Ammon's horn (tissue), 1 donor: ENCODE data around the gene SSR4.
"Not testable (repeated sequence)": the region's sequence is repeated elsewhere in the genome, so short reads cannot be mapped to it uniquely, and the experiment has no call there.

Experiments
- DNase-seq: peaks from one replicate; pipeline ENCODE4 v3.0.0-alpha.2; 2016; ENCODE audit warnings: low spot score

Gene SSR4

DNA sequence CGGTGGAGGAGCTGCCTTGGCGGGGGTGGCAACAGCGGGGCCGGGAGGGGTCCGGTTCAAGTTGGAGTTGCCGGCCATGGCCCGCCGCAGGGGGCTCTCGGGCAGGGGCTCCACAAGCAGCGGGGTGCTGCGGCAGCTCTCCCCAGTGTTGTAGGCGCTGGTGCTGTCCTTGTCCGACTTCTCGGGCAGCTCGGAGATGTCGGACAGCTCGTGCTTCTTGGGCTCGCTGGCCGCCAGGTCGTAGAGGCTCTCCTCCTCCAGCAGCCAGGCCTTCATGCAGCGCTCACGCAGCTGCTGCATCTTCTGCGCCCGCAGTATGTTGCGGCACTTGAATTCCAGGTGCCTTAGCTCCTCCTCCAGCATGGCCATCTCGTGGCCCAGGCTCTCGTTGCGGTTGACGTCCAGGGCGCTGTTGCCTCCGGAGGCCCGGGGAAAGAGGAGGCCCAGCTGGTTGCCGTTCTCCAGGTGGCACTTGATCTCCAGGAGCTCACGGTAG is 9.7 kb downstream of the SSR4 start:
- no peak for DNase-seq

DNA sequence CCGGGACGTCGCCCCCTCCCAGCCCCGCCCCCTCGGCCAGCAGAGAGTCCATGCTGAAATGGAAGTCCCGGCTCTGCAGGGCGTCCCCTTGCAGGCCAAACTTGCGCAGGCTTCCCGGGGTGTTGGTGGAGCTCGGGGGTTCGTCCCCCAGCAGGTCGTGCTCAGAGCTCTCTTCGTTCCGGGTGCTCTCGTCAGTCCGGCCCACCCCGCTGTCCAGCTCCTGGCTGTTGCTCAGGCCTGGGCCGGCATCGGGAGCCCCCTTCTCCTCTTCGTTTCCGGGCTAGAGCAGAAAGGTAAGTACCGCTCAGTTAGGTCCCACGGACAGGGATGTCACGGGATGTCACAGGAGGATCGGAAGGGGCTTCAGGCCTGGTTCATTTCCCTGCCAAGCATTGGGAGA is 10.2 kb downstream of the SSR4 start:
- DNase-seq, result no peak

DNA sequence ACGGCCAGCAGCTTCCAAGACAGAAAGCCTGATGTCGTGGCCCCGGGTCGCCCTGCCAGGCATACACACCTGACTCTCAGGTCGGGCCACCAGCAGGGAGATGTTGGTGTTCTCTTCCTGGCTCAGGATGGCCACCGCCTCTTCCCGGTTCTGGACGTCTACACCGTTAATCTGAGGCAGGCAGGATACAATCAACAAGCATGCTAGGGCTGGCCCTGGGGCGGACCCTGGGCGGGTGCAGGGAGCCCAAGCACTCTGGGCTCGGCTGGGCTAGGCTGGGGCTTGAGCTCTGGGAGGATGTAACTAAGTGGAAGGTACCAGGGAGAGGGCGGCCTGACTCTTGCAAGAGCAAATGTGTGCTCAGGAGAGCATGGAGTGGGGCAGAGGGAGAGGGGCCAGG is 11.0 kb downstream of the SSR4 start:
- DNase-seq, result no peak

DNA sequence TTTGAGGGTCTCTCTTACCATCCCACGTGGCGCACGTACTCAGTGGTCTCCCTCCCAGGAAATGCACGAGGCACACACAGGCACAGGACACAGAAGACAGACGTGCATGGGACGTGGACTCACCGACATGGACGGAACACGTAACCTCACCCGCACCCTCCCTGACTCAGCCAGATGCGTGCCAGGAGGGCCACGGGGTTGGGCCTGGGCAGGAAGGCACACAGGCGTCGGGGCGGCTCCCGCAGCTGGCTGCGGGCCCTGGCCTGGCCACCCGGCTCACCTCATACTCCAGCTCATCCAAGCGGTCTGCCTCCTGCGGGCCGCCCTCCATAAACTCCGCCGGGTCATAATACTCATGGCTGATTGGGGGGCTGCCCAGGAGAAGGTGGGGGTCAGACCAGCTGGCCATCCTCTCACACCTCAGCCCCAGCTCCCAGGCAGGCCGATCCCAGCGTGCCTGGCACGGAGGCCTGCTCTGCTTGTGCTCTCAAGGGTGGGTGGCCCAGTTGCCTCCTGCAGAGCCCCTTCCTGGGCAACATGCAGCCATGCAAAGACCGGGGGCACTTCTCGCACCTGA is 12.6 kb downstream of the SSR4 start:
- no peak for DNase-seq

DNA sequence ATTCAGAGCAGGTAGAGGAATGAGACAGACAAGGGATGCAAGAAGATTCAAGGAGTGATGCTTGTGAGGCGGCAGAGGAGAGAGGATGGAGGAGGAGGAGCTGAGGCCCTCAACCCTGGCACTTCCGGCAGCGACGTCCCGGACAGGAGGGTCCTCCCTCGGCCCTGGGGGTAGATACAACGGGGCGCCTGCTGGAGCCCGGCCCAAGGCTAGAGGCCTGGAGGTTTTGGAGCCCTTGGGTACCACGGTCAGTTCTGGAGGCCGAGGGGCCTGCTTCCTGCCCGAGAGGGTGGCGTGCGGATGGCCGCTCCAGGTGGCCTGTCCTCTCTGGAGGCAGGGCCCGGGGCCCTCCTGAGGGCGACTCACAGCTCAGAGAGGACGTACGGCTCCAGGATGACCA is 13.5 kb downstream of the SSR4 start:
- DNase-seq, result no peak

DNA sequence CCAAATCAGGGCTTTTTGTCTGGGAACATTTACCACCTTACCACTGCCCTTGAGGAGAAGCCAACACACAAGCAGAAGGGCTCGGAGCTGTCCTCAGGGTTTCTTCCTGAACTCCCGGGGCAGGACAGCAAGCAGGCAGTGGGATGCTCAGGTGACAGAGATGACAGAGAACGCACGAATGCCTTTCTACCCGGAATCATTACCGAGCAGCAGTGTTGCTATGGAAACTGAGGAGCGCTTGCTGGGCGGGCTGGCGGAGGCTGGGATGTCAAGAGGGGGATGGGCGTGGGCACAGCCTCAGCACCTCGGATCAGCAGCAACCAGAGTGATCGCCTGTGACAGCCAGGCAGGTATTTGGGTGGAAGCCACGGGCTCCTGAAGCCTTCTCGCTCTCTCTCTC is 17.8 kb downstream of the SSR4 start:
- DNase-seq, result no peak

DNA sequence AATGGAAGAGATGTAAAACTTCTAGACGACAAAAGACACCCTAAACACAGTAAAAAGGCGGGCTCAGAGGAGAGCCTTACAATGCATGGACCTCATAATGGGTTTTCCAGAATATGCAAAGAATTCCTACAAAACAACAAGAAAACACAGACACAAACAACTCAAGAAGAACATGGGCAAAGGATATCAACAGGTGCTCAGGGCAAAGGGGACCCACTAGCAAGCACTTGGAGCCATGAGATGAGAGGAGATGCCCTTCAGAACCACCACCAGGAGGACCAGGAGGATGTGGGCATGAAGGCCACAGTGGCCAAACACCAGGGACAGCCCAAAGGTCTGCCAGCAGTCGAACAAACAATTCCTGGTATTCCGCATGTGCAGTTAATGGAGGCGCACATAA is 18.7 kb downstream of the SSR4 start:
- DNase-seq, result no peak

DNA sequence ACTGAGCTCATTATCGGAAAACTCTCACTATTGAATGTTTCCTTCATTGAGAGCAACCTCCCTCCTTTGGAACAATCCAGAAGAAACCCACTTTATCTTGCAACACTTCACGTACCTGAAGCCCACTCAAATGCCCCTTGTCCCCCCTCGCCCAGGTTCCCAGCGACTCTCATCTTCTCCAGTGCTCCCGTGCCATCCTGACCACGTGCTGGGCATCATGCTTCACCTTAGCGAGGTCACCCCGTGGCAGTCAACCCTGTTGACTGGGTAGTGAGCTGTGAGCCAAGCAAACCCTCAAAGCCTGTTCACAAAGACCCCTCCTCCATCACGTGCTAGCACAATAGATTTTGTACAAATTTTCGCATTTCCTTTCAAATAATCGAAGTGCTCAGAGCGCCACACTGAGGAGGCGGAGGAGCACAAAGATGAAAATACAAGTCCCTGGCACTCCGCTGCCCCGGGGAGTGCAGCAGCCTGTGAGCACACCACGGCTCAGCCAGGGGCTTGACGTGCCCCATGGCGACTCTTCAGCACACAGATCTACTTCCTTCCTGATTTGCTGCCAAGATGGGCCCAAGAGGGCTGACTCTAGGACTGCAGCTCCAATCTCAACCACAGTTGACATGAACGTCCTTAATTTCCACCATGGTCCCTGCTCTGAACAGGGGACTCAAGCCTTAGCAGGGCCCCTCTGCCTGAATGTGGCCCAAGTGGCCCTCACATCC is 20.3 kb downstream of the SSR4 start:
- DNase-seq, result no peak

DNA sequence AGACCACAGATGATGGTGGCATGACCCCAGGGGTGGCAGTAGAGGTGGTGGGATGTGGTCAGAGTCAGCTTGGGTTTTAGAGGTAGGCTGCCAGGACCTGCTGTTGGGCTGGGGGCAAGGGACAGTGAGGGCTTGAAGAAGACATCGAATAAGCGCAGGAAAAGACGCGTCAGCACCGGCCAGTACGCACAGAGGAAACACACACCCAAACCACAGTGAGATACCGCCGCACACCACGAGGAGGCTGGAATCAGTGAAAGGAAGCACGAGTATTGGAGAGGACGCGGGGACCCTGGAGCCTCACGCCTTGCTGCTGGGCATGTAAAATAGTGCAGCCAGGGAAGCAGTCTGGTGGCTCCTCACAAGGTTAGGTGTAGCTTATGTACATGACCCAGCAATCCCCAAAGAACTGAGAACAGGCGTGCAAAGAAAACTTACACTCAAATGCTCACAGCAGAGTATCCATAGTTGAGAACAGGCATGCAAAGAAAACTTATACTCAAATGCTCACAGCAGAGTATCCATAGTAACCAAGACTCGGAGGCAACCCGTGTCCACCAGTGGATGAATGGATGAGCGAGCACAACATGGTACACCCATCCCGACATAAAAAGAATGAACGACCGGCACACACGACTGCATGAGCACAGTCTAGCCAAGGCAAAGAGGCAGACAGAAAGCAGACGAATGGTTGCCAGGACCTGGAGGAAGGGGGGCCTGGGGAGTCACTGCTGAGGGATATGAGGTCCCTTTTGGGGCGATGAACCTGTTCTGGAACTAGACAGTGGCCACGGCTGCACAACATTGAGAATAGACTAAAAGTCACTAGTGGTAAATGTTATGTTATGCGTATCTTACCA is 22.6 kb downstream of the SSR4 start:
- no peak for DNase-seq

DNA sequence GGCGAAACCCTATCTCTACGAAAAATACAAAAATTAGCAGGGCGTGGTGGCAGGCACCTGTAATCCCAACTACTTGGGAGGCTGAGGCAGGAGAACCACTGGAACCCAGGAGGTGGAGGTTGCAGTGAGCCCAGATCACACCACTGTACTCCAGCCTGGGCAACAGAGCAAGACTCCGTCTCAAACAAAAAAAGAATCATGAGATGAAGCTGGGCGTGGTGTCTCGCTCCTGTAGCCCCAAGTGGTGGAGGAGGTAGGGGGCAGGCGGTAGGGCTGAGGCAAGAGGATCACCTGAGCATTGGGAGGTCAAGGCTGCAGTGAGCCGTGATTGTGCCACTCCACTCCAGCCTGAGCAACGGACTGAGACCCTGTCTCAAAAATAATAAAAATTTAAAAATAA is 23.6 kb downstream of the SSR4 start:
- DNase-seq, result not testable (repeated sequence)

DNA sequence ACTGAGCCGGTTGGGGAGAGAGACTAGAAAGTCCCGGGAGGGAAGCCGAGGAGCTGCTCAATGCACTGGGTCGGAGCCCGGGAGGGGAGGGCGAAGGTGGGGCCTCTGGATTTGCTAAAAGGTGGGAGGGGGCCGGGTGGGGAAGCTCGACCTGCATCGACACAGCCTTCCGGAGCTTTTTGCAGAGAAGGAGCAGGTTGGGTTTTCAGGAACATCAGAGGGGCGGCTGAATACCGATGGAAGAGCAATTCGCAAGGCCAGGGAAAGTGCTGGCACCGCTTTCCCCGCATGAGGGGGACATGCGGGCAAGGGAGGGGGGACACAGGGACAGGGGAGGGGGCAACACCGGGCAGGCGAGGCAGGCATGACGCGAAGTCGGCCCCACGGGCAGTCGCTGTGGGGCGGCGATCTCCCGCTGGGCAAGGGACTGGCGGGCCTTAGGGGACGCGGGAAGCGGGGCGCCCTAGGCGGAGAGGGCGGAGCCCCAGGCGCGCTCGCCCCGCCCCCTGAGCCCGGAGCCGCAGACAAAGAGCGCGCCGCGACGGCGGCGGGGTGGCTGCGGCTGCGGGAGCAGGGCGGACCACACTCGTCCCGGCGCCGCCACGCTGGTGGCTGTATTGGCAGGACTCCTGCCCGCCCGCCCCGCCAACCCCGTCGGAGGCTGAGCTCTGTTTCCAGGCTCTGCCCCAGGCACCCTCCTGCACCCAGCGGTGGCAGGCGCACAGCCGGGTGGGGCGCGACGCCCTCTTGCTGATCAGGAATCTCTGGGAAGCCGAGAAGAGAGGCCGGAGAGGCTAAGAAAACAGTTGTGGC is 24.3 kb downstream of the SSR4 start:
- no peak for DNase-seq

DNA sequence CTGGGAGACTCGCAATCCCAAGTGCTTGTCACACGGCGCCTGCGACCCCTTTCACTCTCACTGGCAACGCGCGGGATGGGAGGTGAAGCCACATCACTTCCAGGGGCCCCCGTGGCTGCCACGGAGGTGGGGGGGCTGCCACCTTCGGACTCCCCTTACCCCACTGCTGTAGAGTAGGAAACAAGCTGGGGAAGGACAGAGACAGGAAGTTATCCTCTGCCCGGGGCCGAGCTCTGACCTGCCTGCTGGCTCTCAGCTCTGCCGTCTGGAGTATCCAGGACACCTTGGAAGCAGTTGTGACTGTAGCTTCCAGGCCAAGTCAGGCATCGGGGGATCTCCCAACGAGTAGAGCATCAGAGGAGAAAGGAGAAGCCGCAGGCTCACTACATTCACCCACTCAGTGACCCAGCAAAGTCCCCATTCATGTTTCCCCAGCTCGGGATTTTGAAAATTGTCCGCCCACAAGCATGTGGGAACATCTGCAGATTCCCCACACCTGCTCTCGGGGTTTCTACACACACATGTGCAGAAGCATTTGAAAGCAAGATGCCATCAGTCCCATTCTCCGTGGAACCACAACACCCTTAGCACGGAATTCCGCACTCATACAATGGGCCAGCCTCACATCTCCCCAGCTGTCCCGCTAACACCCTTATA is 25.0 kb downstream of the SSR4 start:
- DNase-seq, result no peak

DNA sequence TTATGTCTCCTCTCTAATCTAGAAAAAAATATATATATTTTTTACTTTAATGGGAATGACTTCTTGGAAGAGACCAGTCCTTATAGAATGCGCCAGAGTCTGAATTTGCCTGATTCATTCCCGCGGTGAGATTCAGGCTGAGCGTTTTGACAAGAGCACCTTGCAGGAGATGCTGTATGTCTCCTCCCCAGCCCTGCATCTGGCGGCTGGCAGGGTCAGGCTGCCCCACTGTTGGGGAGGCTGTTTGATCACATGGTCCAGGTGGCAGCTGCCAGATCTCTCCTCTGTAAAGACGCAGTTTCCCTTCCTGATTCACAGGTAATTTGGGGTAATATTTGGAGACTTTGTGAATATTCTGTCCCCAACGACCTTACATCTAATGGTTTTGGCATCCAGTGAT is 26.1 kb downstream of the SSR4 start:
- DNase-seq, result no peak

DNA sequence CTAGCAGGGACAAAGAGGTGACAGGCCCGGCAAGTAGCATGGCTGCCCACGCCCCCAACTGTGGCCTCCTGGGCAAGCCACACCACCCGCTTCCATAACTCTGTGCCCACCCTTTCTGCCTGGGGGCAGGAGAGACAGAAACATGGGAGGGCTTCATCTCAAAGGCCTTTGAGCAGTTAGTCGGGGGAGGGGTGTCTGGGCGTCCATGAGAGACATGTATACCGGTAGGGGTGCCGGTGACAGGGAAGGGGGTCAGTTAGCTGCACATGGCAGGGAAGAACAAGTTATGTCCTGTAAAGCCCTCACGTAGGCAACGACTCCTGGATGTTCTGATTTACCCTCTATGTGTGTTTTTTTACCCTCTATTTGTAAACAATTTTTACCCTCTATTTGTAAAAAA is 26.6 kb downstream of the SSR4 start:
- no peak for DNase-seq

DNA sequence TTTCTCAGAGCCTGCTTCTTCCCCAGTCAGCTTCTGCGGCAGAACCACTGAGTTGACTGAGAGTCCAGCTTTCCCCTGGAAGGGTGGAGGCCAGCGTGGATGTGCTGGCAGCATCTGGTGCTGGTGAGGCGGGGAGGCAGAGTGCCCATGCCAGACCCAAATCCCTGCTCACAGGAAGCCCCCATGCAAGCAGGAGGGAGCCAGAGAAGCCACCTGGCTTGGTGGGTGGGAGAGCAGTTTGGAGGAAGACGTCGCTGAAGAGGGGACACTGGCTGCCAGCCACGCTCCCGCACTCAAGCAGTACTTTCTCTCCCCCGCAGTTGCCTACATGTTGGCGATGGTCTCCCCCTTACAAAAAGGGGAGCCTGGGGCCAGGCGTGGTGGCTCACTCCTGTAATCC is 29.9 kb downstream of the SSR4 start:
- no peak for DNase-seq

DNA sequence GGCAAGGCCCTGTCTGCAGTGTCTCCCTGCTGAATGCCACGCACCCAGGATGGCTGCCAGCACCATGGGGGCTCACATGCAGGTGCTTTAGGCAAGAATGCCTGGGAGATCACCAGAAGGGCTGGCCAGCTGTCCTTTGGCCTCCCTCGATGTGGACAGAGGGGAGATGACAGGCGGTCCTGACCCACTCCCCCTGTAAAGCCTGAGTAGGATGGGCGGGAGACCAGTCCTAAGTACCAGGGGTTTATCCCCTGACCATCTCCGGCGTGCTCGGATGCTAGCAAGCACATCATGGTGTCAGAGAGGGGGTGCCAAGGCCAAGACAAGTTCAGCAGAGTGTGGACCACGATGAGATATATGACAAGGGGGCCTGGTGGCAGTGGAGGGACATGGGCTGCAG is 30.6 kb downstream of the SSR4 start:
- no peak for DNase-seq

DNA sequence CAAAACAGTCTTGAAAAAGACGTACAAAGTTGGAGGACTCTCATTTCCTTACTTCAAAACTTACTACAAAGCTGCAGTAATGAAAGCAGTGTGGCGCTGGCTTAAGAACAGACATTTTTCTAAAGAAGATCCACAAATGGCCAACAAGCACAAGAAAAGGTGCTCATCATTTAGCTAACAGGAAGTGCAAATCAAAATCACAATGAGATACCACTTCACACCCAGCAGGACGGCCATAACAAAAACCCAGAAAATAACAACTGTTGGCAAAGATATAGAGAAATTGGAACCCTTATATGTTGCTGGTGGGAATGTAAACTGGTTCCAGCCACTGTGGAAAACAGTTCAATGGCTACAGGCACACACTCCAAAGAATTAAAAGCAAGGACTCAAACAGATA is 32.5 kb downstream of the SSR4 start:
- DNase-seq, result no peak

DNA sequence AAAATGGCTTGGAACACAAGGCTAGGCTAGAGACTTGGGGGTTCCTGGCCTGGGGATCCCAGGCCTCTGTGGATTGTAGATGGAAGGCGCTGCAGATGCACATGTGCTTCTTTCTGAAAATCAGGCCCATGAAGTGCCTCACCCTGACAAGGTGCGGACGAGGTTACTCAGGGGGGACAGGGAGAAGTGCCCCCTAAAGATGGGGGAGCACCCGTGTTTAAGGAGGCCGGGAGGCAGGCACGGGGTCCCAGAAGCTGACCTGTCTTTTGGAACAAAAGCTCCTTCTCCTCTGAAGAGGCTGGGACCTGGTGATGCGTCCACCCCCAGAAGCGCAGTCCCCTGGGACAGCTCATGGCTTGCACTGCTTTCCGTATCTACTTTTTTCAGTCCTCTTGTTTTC is 33.4 kb downstream of the SSR4 start:
- no peak for DNase-seq

DNA sequence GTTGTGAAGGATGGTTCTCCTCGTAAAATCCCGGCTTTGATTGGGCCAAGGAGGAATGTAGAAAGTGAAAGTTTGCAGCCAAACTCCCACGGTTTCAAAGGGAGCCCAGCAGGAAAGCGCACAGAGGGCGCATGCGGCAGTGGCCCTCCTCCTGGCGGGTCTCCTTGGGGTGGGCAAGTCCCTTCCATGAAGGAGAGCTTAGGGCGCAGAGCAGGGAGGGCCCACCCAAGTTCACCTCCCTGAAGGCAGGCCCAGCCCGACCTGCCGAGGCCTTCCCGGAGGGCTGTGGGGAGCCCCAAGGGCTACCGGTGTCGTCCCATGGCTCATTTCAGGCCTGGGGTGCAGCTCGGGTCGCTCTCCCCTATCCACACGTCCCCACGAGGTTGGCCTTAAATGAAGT is 33.8 kb downstream of the SSR4 start:
- DNase-seq, result no peak

DNA sequence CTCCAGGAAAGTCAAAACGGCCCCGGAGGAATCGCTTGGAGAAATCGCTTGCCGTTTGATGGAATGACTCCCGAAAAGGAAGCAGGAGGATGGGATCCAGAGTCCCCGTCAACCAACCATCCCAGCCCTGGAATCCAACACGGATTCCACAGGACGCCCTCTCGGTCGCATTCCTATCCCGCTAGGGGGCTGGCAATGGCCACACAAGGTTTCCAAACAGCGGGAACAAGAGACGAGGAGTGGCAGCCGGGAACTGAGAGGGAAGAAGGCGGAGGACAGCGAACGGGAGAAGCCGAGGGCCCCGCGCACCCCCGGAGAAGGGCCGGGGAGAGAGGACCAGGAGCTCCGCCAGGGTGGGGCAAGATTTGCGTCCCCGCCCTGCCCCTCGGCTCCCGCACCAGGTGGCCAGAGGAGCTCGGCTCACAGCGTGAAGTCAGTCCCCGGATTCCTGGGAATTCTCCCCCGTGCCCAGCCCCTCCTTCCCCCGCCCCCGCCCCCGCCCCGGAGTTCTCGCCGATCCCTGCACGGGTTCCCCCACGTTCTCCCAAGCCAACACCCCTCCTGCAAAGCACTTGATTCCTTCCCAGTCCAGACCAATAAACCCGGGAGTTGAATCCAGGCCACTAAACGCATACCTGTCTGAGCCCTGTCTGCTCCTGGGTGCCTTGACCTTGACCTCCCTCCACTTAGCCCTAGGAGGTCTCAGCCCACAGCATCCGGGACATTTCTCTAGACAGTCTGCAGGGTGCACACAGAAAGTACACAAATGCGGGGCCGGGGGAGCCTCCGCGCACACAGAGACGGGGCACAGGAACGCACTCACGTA is 34.5 kb downstream of the SSR4 start:
- no peak for DNase-seq

DNA sequence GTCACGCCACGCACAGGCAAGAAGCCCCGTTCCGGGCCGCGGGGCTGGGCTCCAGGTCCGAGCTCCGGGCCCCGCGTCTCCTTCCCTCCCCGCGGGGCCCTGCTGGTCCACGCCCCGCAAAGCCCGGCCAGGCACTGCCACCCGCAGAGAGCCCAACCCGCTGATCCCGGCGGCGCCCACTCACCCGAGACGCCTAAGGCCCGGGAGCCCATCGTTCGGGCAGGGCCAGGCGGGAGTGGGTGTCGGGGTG is 35.0 kb downstream of the SSR4 start:
- DNase-seq, result no peak
